HG02970 (cell line): Measurements from ENCODE around the gene ACADSB.

Experiments used
- ATAC-seq: cut with Tn5 transposase; IDR thresholded peaks from one replicate; pipeline ENCODE4 v1.9.1; 2021; ENCODE audit warnings: mild to moderate bottlenecking, moderate library complexity, moderate number of reproducible peaks; ENCODE audit not compliant: unreplicated experiment, low FRiP score

Gene ACADSB

DNA sequence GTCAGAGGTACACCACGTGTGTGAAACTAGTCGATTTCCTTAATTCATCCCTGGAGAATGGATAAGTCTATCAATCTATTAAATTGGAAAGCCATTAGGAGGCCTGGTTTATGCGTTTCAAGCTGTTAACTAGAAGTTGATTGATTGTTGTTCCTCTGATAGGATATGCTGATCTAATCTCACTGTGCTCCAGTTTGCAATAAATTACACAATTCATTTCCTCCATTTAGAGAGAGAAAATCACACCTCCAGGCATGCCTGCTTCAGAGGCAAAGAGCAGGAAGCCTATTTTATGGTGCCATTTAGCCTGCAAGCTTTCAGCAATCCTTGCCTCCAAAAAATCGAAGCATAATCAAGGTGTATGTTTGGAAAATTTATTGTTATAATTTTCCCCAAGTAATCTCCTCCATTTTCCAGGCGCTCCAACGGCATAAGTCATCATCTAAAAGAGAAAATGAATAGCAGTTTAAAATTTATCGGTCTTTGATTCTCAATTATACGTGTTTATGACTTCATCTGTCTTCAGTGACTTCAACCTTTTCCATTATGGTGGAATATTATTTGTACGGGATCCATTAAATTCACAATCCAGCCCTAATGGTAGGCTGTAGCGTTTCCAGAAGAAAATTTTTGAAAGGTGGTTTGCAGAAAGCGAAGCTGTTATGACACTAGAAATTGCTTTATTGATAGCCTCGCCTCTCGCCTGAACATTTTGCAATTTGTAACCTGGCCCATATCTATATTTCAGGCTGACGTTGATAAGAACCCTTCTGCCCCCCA is 84.0 kb downstream of the ACADSB start:
- no peak for ATAC-seq

DNA sequence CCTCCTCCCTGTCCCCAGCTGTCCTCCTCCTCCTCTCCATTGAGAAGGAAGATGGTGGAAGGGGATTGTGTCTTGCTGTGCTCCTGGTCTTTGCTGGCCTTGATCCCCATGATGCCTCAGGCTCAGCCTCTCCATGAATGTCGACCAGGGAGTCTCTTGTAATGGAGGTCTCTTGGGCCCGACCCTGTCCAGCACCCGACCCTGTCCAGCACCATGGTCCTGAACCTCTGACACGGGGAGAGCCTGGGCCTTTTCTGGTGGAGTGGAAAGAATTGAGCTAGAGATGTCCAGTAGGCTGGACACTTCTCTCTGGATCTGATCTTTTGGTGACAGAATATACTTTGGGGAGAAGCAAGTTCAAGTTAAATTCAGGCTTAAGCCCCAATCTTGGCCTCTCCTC is 84.7 kb downstream of the ACADSB start:
- ATAC-seq, result no peak

DNA sequence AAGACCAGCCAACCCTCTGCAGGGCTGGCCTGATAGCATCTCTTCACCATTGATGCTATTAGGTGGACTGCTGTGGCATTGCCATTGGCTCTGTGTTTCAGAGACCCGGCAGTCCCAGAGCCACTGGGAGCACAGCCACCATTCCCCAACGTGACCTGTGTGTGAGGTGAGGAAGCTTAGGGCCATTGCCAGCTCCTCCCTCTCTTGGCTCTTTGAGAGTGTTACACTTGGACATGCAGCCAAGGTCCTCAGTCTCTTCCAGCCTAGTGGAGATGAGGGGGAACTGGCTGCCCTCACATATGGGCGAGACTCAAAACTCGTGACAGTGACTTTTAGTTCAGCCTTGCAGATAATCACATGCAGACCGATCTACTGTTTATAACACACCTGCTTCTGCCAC is 87.6 kb downstream of the ACADSB start:
- no peak for ATAC-seq

DNA sequence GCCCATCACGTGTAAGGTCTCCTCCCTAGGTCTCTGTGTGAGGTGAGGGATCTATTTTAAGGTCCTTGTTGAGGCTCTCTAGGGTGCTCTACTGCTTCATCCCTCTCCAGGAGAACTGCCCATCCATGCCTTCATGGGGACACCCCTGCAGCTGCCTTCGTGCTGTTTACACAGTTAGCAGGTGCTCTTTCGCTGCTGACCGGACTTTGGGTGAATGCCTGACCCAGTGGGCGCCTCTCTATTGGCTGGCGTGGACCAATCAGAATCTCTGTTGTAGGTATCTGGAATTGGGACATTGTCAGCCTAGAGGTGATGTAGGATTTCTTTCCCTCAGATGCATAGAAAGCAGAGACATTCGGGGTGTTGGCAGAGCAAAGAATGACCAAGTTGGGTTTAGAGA is 88.2 kb downstream of the ACADSB start:
- no peak for ATAC-seq

DNA sequence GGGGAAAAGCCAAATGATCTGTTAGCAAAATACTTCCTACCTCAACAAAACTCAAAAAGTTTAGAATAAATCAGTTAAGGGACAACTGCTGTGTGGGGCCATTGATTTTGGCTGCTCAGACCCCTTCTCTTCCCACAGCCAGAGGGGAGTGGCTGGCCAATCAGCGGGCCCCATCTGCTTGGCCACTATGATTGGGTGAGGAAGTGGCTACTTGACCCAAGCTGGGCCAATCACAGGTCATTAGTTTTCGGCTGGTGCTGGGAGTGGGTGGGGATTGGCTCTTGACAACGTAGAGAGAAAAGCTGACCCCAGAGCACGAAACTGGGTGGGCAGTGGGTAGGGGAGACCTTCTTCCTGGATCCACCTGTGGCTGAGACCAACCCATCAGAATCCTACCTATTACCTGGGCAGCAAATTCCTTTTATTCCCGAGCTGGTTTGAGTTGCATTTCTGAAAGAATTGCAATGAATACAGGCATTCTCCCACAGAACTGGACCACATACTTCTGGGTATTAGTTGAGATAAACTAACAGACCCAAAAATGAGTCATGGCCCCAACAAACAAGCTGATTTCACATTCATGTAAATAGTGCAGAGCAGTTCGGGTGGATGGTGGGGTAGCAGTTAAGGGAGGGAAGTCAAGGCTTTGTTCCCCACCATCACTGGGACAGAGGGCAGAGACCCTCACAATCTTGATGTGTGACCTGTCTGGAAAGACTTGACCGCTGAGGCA is 91.4 kb downstream of the ACADSB start:
- ATAC-seq, result no peak

DNA sequence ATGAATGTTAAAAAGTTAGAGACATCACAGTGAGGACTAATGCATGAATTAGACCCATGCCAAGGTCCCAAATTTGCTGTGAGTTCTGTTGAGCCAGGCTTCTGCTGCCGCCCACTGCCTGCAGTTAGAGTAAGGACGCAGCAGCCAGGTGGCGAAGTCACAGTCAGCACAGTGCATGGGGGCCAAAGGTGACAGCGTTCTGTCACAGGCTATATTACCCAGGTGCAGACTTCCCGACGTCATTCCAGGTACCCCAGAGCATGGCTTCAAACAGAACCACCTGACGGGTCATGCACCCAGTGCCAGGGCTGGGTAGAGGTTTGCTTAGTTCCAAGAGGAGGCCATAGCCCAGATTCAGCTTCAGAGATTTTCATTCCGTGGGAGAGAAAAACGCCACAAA is 93.1 kb downstream of the ACADSB start:
- ATAC-seq, result no peak

DNA sequence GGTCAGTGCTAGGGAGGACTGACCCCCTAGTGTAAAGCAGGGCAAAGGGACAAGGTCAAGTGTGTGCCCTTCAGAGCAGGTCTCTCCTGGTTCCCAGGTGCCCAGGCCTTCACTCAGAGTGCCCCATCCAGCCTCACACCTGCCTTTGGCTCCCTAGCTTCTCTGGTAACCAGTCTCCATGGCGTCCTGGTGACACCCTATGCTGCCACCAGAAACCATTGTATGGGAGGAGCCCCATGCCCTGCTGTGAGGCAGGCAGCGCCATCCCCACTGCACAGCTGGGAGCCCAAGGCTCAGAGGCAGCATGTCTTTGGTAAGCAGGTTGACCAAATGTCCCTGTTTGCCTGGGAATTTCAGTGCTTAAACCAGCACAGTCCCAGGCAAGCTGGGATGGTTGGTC is 93.9 kb downstream of the ACADSB start:
- ATAC-seq, result no peak

DNA sequence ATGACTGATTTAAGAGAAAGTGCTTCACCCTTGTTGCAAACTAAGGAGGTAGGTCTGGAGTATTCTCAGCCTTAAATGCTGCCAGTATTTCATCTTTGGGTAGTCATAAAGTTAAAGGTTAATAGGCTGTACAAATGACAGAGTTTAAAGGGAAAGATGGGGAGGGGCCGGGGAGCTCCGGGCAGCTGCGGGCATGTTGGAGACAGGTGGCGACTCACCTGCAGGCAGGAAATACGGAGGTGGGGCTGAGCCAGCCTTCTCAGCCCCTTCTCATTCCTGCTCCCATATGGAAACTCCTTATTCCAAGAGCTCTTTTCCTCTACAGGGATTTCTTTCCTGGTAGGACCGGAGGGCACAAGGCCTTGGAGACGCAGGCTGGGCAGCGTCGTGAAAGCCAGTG is 95.1 kb downstream of the ACADSB start:
- ATAC-seq, result no peak
